ENCODE results near the gene IL10RA. TPM values are rescaled to one million over a fixed set of nuclear protein-coding genes. Genes with fewer than 3 reads are reported as not detected.

Gene IL10RA
- total and polyA plus RNA-seq, 9 of the 15 experiments (the other 6 are each of a cell fraction or from before 2014, with no cell fraction given), result 0.17 to 17.3 (median 2.9) TPM

DNA sequence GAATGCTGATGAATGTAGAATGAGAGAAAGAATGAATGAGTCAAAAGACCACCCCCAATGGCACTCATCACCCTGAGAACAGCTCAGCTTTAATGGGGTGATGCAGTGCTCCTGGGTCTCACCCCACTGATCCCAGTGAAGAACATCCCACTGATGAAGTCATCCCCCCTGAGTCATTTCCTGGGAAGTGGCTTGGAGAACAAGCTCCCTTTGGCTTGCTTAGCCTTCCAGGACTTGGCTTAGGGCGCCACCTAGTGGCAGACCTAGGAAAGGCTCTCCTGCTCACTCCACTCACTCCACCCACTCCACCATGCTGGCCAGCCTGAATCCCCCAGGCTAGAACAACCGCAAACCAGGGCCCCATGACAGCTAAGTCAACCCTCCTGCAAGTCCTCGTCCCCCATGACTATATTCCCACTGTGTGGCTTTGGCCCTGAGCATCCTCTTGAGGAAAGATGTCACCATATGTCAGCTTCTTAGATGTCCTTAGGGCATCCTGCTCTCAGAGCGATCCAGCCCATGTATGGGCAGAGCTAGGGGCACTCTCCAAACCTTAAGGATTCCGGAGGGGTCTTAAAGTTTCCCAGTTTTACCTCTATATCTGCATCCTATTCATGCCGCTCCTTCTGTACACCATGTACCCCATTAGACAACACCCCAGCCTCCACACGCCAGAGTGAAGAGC lies 39.2 kb upstream of the IL10RA start (continued):
- TF ChIP-seq RAD21 (CRISPR knock-in tag; conservative IDR thresholded peaks at IDR 0.05 in 1 of 2, IDR thresholded peaks at IDR 0.05 in 1 of 2), result peak; percentile 93 to 96
- peak; percentile 93 for TF ChIP-seq FOSL1 (tag; conservative IDR thresholded peaks at IDR 0.05)
- TF ChIP-seq ARID2 (IDR thresholded peaks at IDR 0.05), result peak; percentile 62; the same call in 1 of the 2 replicates
- TF ChIP-seq CC2D1A (IDR thresholded peaks at IDR 0.05), result peak; percentile 87
- TF ChIP-seq ZNF24 (IDR thresholded peaks at IDR 0.05), result peak; percentile 75
- peak; percentile 12 to 58; a peak in 1 of 4 replicates for TF ChIP-seq KDM1A (IDR thresholded peaks at IDR 0.05)
- peak; percentile 92 for TF ChIP-seq ETV1 (tag; conservative IDR thresholded peaks at IDR 0.05; ENCODE audit: low read depth)
- TF ChIP-seq ZNF384 (IDR thresholded peaks at IDR 0.05; ENCODE audit: low read depth, low read length), result no peak
- TF ChIP-seq KLF13 (tag; IDR thresholded peaks at IDR 0.05; ENCODE audit: borderline replicate concordance, low read depth), result 0 out of 2 replicates have a peak, but pooled peaks have one; percentile 15
- peak; percentile 21 for TF ChIP-seq ZFP36 (IDR thresholded peaks at IDR 0.05; ENCODE audit: low read depth, low read length, partially characterized antibody)
- TF ChIP-seq DIDO1 (tag; IDR thresholded peaks at IDR 0.05; ENCODE audit: low read depth), result 0 out of 2 replicates have a peak, but pooled peaks have one; percentile 22
- TF ChIP-seq XRCC5 (IDR thresholded peaks at IDR 0.05; ENCODE audit: low read depth, low read length), result peak; percentile 73; the same call in 1 of the 2 replicates
- TF ChIP-seq DEAF1 (CRISPR knock-in tag; IDR thresholded peaks at IDR 0.05), result peak; percentile 93
- peak; percentile 97 for TF ChIP-seq JUND (IDR thresholded peaks at IDR 0.05; ENCODE audit: borderline replicate concordance, low read depth, low read length)
- TF ChIP-seq JUND (tag; IDR thresholded peaks at IDR 0.05; ENCODE audit: borderline replicate concordance, low read depth, low read length), result peak; percentile 95; the same call in 2 of the 3 replicates
- TF ChIP-seq BRD9 (IDR thresholded peaks at IDR 0.05; ENCODE audit: low read depth, partially characterized antibody), result peak; percentile 77
- 0 out of 4 replicates have a peak, but pooled peaks of 1 of the 2 experiments have one; percentile 28 for TF ChIP-seq SRF (CRISPR knock-in tag; IDR thresholded peaks at IDR 0.05)
- 0 out of 2 replicates have a peak, but pooled peaks have one; percentile 21 for TF ChIP-seq HDAC2 (IDR thresholded peaks at IDR 0.05)
- 0 out of 2 replicates have a peak, but pooled peaks have one; percentile 7 for TF ChIP-seq SOX6 (IDR thresholded peaks at IDR 0.05)
- 0 out of 2 replicates have a peak, but pooled peaks have one; percentile 19 for TF ChIP-seq ZBTB7A (IDR thresholded peaks at IDR 0.05; ENCODE audit: borderline replicate concordance, control insufficient read depth, low read depth, low read length)
- no peak for TF ChIP-seq PCBP2 (IDR thresholded peaks at IDR 0.05; ENCODE audit: low read depth, low read length, poor library complexity, severe bottlenecking)
- 0 out of 2 replicates have a peak, but pooled peaks have one; percentile 58 for TF ChIP-seq ZSCAN32 (CRISPR knock-in tag; IDR thresholded peaks at IDR 0.05)
- peak; percentile 30; the same call in 1 of the 2 replicates for TF ChIP-seq VEZF1 (CRISPR knock-in tag; IDR thresholded peaks at IDR 0.05)
- TF ChIP-seq DPF2 (IDR thresholded peaks at IDR 0.05), result peak; percentile 83
- 0 out of 4 replicates have a peak, but pooled peaks of 1 of the 2 experiments have one; percentile 14 for TF ChIP-seq NONO (IDR thresholded peaks at IDR 0.05; ENCODE audit: low read depth in 2 of 2, low read length in 1 of 2)
- 0 out of 2 replicates have a peak, but pooled peaks have one; percentile 39 for TF ChIP-seq CBFB (CRISPR knock-in tag; IDR thresholded peaks at IDR 0.05)
